Lung microvascular endothelial cell (primary cell): ENCODE data around the gene BAG5. TPM values are rescaled to one million over a fixed set of nuclear protein-coding genes. Genes with fewer than 3 reads are reported as not detected.

Source experiments
- DNase-seq, 2 donors: peaks; one replicate each; pipeline versions ENCODE4 v3.0.0 to v3.0.0-alpha.2; 2010; ENCODE audit warnings: low read depth in 2 of 2
- total RNA-seq: library from RNA; depleted of rRNA; stranded (reverse); fragments of >200 nt; gene quantifications from 2 replicates; pipeline ENCODE4 v1.2.1, GENCODE V29; 2014

The BAG5 gene
- total RNA-seq, 1 donor from 2014 or later, result 25.4 TPM

DNA sequence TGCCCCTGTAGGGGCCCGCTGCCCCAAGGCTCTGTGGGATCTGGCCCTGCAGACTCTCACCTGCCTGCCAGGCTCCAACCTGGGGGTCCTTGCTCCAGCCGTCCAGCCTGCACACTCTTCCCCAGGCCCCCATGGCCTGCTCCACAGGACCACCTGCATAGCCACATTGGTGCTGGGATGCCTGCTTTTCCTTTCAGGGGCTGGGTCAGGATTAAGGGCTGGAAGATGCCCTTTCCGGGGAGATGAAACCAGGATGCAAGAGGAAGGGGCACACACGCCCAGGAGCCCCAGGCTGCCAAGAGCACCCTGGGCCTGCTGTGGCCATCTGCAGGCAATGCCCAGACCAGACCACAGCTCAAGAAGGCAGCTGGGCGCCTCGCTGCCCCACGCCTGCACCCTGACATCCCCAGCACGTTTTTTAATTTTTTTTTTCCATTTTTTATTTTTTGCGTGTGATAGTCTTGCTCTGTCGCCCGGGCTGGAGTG is 15.0 kb downstream of the BAG5 start:
- no peak for DNase-seq

DNA sequence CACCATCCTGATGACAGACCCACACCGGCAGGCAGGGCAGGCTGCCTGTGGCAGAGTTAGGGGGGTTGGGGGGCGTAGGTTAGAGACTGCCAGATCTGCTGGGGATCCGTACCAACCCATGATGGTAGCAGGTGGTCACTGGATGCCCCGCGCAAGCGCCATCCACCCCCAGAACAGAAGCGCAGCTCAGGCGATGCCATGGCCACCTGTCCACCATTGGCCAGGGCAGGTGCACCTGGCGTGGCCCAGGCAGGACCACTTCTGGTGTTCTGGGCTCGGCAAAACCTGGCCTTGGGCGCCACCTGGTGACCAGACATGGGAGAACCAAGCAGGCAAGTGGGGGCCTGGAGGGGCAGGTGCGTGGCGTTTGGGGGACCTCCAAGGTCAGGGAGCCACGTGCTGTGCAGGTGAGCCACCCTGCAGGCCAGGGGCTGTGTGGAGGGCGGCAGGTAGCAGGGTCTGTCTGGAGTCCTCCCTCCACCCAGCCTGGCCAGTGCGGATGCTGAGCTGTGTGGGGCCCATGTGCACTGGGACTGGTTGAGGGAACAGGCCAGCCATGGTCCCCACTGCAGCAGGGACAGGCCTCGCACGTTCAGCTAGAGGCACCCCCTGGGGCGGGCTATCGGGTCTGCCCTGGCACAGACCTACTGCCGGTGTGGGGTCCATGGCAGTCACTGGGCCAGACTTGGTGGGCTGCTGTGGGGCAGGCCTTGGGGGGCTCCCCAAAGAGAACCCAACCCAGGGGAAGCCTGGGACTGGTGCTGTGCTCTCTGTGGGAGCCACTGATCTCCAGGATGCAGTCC is 15.6 kb downstream of the BAG5 start:
- peak; percentile 51 to 69 for DNase-seq

DNA sequence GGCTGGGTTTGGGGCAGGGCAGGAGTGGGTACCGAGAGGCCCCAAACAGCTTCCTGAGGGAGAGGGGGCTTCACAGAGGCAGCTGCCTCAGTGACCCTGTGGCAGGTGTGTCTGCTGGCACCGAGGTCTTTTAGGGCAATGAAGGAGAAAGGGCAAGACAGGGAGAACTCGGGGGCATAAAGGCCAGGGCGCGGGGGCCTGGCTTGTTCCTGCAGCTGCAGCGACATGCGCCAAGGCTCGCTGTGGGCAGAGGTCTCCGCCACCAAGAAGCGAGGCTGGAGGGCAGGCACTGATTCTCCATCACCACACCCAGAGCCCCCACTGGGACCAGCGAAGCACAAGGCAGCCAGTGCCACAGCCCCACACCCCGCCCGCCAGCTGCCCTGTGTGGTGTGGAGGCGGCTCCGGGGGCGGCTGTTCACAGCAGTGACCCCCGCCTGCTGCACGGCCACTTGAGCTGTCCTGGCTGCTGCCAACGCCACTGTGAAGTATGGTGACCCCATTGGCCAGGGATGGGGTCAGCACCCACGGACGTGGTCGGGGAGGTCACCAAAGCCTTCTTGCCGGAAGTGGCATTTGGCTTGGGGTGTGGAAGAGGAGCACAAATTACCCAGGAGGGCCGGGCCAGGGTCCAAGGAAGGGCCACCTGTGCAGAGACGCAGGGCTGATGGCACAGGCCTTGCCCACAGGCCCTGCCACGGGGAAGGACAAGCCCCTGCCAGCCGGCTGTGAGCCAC is 16.4 kb downstream of the BAG5 start:
- DNase-seq, result no peak

DNA sequence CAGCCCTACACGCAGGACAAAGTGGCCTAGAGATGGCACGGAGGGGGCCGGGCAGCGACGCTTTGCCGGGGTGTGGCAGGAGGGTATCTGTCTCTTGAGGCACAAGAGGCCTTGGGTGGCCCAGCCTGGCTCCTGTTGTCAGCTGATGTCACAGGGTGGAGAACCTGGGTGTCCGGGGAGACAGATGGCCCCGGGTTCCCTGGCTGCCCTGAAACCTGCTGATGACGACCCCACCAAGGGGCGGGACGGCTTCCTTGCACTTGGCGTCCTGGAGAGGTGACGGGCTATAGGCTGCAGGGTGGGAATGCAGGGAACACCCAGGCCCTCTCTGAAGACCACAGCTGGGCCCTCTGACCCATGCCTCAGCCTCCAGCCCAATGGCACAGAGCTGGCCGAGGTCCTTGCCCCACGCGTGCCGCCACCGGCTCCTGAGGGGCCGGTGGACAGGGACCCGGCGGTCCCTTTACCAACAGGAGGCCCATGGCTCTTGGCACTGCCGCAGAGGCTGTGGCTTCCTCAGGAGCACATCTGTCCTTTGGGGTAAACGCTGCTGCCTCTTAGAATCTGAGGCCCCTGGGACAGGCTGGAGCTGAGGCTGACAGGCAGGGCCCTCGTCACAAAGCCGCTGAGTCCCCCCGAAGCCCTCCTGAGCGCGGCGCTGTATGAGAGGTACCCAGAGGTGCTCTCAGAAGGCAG is 17.1 kb downstream of the BAG5 start:
- DNase-seq, result no peak

DNA sequence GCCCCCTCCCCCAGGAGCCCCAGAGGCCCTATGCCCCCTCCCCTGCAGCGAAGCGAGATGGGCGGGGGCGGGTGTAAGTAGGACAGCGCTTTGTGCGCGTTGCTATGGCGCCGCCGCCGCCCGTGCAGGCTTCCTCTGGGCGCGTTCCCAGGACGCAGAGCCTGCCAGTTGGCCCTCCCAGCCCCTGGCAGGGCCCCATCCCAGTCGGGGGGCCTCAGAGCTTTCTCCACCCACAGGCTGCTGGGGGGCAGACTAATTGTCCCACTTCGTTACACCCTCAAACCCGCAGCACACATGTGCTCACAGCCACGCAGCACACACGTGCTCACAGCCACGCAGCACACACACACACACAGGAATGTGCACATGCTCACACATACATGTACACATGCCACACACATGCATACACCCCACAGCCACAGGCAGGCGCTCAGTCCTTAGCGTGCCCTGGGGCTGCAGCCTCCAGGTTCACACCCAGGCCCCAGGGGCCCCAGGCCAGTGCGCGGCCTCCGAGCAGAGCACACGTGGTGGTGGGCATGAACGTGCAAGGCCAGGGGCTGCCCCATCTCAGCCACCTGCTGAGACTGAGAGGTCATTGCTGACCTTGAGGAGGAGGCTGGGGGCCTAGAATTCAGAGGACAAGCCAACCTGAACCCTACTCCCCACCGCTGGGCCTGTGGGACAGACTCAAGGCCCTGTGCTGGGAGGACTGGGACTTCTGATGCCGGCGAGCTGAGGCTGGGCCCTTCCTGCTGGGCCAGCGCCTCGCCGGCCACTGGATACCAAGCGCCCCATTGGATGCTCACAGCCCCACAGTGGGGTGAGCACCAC is 17.9 kb downstream of the BAG5 start:
- peak in 1 of 2 donors; percentile 39 for DNase-seq

DNA sequence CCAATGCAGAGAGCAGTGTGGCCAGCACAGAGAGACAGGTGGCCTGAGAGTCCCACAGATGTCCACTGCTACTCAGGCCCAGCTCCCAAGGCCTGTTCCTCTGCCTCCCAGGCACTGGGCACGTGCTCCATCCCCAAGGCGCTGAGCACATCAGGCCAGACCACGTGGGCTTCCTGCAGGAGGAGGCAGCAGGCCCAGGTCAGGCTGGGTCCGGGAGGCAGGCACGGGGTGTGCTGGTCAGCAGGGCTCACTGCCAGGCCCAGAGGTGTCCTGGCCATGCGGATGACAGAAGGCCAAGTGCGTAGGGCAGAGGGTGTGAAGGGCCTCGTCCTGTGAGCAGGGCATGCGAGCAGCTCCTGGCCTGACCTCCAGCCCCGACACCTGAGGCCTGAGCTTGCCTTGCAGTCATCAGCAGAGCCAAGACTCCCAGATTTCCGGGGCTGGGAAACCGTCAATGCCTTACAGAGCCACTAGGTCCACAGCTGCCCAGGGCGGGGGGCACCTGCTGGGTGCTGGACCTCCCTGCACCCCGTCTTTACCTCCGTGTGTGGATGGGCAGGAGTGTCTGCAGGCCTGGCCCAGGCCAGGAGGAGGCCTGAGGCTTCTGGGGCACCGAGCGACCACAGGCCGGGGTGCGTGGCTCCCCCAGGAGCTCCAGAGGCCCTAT is 18.6 kb downstream of the BAG5 start:
- no peak for DNase-seq

DNA sequence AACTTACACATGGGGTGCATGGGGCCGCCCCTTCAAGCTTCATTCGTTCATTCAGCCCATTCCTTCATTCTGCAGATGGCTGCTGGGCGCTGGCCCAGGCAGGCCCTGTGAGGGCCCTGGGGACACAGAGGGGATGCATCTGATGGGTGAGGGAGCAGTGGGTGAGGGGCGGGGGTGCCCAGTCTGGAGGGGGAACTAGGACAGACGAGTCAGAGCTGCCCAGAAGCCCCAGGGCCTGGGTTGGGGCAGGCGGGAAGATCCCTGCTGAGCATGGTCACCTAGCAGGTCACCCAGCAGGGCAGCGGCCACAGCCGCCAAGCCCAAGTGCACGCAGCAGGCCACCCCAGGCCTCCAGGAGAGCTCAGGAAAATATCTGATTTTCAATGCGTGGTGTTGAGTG is 19.3 kb downstream of the BAG5 start:
- DNase-seq, result no peak

DNA sequence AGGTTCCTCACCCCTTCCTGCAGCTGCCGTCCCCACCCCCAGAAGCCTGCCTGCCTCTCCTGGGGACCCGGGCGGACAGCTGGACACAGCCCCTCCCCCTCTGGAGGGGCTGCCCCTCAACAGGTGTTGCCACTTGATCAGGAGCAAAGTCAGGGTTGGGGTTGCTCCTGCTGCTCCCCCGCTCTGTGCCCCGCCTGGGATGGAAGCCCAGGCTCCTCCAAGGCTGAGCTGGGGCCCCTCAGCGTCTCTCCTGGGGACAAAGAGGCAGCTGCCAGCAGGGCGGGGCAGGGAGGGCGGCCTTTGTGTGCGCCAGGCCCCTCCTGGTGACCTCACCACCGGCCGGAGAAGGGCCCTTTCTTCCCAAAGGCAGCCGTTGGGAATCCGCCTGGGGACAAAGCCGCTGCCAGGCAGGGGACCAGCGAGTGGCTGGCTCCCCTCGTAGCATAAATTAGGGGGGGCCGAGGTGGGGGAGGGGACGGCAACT is 19.8 kb downstream of the BAG5 start:
- DNase-seq, result no peak

DNA sequence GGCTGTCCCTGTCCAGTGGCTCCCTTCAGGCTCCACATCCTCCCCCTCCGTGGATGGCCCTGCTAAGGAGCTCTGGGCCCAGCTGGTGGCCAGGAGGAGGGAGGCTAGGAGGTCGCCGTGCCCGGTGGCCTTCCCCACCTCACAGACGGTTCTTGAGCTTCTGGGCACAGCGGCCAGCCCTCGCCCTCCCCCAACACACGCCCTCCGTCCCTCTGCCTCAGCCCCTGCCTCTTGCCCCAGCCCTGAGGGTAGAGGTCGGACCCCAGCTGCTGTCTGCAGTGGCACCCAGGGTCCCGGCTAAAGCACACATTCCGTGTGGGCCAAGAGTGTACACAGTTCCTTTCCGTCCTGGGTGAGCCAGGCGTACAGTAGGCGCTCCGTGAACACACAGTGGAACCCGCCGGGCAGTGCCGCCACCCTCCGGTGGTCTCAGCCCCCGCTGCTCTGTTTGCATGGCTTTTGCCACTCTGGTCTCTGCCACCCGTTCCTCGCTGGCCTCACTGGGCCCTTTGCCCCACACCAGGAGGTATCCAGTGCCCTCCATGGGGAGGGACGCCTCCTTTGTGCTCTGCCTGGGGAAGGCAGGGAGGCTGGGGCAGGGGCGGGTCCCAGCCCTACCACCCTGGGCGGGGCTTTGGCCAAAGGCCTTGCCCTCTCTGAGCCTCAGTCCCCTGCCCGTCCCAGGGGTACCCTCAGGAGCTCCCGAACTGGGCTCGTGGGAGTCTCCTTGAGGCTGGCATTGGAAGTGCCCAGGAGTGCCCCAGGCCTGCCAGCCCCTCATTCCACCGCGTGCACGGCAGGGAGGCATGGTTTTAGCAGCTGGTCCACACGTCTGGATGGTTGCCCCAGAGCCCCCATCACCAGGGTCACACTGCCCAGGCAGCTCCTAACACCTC is 20.5 kb downstream of the BAG5 start:
- DNase-seq, result no peak

DNA sequence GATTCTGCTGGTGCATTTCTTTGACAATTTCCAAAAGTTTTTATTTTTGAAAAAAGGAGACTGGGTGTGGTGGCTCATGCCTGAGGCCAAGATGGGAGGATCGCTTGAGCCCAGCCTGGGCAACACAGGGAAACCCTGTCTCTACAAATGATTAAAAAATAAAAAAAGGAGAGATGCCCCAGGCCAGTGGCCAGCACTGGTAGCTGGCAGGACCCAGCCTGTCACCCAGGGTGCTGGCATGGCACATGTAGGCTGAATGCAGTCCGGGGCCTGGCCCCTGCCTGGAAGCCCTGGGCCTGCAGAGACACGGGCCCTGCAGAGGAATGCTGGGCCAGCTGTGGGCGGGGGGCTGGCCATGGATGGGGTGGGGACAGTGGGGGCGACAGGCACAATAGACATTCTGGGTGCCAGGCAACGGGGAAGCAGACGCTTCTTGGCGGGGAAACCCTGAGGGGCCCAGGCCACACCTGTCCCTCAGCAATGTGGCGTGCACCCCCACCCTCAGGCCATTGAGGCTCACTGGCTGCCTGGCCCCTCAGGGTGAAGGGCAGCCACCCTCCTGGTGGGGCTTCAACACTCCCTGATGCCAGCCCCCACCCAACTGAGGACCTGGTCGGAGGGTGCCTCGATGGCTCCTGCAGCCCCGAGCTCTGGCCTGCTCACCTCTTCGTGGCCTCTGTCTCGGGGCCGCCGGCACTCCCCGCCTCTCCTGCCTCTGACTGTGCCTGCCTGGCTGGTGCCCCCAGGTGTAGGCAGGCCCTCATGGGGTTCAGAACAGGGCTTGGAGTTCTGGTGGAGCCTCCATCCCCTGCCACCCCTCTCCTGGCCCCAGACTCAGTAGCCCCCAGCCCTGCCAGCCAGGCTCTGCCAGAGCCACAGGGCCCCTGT is 21.4 kb downstream of the BAG5 start:
- no peak for DNase-seq

DNA sequence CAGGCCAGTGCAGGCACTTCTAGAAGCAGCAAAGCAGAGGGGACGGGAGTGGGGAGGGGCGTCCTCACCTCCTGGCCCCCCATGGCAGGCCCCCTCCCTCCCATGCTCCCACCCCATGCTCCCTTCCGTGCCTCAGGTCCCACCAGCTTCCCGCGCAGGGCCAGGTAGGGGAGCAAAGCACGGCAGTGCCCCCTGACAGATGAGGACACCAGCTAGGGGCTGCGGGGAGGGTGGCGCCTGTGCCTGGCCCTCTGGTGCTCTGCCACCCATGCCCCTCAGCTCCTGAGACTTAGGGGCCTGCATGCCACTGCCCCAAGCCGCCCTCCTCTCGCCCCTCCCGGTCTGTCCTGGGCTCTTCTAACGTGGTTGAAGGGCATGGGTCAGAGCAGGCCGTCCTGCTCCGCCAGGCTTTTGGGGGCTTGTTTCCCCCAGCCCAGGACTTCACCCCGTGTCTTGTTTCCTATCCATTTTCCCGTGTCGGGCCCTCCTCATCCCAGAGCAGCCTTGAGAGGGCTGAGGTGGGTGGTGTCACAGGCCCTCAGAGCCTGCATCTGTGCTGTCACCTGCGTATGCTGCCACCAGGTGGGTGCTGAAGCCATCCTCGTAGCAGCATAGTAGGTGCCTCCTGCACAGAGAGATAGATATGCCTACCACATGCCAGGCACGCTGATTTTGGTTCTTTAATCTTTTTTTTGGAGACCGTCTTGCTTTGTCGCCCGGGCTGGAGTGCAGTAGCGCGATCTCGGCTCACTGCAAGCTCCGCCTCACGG is 23.2 kb downstream of the BAG5 start:
- DNase-seq, result no peak

DNA sequence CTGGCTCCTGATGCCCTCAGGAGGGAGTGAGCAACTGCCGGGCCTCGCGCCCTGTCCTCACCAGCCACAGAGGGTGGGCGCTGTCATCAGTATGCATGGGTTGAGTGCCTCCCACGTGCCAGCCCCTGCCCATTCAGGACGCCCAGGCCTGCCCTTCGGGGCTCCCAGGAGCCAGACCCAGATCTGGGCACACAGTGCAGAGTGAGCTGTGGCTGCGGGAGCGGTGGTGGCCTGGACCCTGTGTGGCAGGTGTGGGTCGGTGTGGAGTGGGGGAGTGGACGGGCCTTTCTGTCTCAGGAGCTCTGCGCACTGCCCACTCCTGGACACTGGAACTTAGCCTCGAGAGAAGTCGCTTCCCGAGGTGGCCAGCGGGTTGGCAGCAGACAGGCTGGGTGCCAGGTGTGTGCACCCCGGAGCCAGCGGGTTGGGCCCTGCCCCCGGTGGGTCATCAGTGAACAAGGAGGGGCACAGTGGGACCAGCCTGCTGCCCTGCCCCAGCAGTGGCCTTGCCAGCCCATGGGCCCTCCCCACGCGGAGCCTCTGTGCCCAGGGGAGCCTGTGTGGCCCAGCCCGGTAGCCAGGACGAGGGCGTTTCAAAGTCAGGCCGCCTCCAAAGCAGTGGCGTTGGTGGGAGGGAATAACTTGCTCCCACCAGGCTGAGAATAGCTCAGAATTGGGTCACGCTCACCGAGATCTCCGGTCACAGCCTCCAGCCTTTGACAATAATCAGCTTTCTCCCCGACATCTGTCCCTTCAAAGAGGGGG is 24.0 kb downstream of the BAG5 start:
- DNase-seq, result no peak

DNA sequence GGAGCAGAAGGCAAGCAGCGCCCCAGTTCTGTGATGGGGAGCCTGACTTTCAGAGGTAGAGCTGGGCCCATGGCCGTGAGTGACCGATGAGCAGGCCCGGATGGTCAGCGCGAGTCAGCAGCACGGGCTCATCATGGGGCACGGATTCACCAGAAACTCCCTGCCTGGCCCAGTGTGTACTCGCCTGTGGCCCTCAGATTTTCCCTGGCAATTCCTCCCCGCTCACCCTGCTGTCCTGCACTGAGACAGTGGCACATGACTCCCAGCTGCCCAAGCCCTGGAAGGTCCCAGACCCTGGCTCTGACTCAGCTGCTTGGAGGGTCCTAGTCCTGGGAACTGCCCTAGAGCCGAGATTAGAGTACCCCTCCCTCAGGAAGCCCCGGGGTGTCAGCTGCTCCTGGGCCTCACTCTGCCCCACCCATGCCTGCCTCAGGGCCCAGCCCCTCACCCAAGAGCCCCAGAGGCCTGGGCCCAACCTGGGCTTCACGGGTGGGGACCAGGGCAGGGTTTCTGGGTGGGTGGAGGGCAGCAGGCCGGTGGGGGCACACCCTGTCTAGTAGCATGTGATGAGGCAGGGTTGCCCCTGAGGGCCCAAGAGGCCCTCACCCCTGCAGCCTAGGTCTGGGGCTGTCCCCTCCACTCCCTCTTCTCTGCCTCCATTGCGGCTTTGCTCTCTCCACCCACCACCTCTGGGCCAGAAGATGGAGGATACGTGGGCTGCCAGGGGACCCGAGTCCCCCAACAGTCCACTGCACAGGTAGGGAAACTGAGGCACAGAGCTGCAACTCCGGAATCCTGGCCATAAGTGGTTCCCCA is 25.1 kb downstream of the BAG5 start:
- no peak for DNase-seq

DNA sequence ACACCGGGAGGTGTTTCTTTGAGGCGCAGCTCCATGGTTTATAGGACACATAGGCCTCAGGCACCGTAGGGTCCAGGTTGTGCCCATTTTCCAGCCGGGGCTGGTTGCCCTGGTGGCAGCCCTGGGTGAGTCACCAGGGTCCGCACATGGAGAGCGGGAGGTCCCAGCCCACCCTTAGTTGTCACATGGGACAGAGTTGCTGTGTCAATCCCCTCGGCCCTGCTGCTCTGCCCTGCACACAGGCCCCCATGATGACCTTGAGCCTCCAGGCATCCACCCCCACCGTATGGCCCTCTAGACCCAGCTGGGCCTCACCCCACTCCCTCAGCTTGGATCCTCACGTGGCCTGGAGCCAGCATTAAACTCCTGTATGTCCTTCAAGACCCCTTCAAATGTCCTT is 25.8 kb downstream of the BAG5 start:
- no peak for DNase-seq

DNA sequence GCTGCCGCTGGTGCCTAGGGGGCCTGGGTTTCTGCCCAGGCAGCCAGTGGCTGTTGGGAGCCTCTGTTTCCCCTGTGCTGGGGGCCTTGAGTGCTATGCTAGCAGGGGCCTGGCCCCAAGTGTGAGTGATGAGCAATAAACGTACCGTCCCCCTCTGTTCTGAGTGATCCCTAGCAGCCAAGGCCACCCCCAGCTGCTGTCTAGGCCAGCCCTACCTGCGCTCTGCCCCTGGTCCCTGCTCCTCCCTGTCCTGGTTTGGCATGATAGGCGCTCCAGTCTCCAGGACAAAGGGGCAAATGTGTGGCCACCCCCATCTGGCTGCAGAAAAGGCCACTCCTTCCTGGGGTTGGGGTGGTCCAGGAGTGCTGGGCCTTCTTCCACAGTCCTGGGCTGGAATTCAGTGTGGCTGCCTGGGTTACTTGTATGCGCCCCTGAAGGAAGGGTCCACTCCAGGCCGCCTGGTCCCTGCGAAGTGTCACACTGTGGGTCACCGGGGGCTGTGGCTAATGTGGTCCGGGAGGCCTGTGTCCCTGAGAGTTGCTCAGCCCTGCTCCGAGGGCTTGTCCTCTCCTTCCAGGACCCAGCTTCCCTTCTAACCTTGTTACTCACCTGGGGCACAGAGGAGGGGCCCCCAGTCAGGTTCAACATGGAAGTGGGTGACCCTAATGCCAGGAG is 26.4 kb downstream of the BAG5 start:
- DNase-seq, result no peak
